SK-N-SH (cell line): ENCODE data around the gene THBS2.

Source experiments
- CTCF ChIP-seq: fragments of 200-600 bp; sonication (generic); IDR thresholded peaks from 2 replicates; pipeline ENCODE4 v1.6.1; 2017; ENCODE audit warnings: antibody characterized with exemption, mild to moderate bottlenecking, moderate library complexity
- EZH2phosphoT487 ChIP-seq: fragments of 200-600 bp; sonication (generic); IDR thresholded peaks from 2 replicates; pipeline ENCODE4 v1.6.1; 2017; ENCODE audit warnings: low read depth, mixed run types, mild to moderate bottlenecking, antibody characterized with exemption, moderate library complexity, borderline replicate concordance
- MAX ChIP-seq: IDR thresholded peaks from 2 replicates; pipeline ENCODE4 v1.4.0; 2012; ENCODE audit warnings: low read depth
- RFX5 ChIP-seq: IDR thresholded peaks from 2 replicates; pipeline ENCODE4 v1.6.1; 2012; ENCODE audit warnings: mild to moderate bottlenecking, improper control_type of control experiment, low read length

- no peak for TF ChIP-seq EZH2phosphoT487
- TF ChIP-seq CTCF, result no peak
- TF ChIP-seq MAX, result peak; percentile 74
- TF ChIP-seq RFX5, result no peak
Observed at GRCh38 chr6:169292338-169293124, 38.9 kb upstream of the THBS2 start.
